GM06990 (cell line): Measurements from ENCODE around the gene DFFB.

Experiments used
- DNase-seq: peaks from one replicate; pipeline ENCODE4 v3.0.0-alpha.2; 2011; ENCODE audit not compliant: insufficient read length; ENCODE audit errors: extremely low read depth
- H3K27me3 ChIP-seq: replicated peaks from 2 replicates; pipeline ENCODE4 v1.6.0; 2011; ENCODE audit warnings: low read length; ENCODE audit not compliant: control insufficient read depth, insufficient read depth
- H3K36me3 ChIP-seq: 2 replicates; pipeline ENCODE4 v1.5.1; 2011; ENCODE audit warnings: low read length; ENCODE audit not compliant: control insufficient read depth, insufficient read depth
- H3K4me3 ChIP-seq: replicated peaks from 2 replicates; pipeline ENCODE4 v1.5.1; 2011; ENCODE audit warnings: low read depth, mild to moderate bottlenecking, control low read depth, low read length
- CTCF ChIP-seq: IDR thresholded peaks from 2 replicates; pipeline ENCODE4 v1.5.1; 2011; ENCODE audit warnings: low read length, control low read depth, mild to moderate bottlenecking, inconsistent platforms; ENCODE audit not compliant: insufficient read depth, poor library complexity, severe bottlenecking

The DFFB gene

GRCh38 chr1:3814771-3815561, 42.3 kb upstream of the DFFB start:
- no peak for TF ChIP-seq CTCF
- H3K4me3 ChIP-seq, result no peak overlapping the region
- no peaks in the 10 kb centered on the region for H3K27me3 ChIP-seq
- H3K36me3 ChIP-seq, result peaks cover 3% of the 10 kb centered on the region
- no peak for DNase-seq

- no peak for DNase-seq
- TF ChIP-seq CTCF, result no peak
- Histone ChIP-seq H3K36me3 (peaks cover 10% of the 10 kb centered on the region), H3K27me3 (no peaks in the 10 kb centered on the region), H3K4me3 (no peak overlapping the region)
Observed at GRCh38 chr1:3816331-3817137, 40.7 kb upstream of the DFFB start.

GRCh38 chr1:3817138-3817740, 40.0 kb upstream of the DFFB start:
- TF ChIP-seq CTCF, result no peak
- no peak overlapping the region for H3K4me3 ChIP-seq
- no peak for DNase-seq
- peaks cover 10% of the 10 kb centered on the region for H3K36me3 ChIP-seq
- H3K27me3 ChIP-seq, result no peaks in the 10 kb centered on the region

- no peak for TF ChIP-seq CTCF
- DNase-seq, result no peak
- Histone ChIP-seq H3K4me3 (no peak overlapping the region), H3K36me3 (peaks cover 14% of the 10 kb centered on the region), H3K27me3 (no peaks in the 10 kb centered on the region)
Observed at GRCh38 chr1:3817821-3818597, 39.3 kb upstream of the DFFB start.

- no peak for DNase-seq
- Histone ChIP-seq H3K4me3 (no peak overlapping the region), H3K27me3 (no peaks in the 10 kb centered on the region), H3K36me3 (peaks cover 16% of the 10 kb centered on the region)
- no peak for TF ChIP-seq CTCF
Observed at GRCh38 chr1:3819771-3820200, 37.5 kb upstream of the DFFB start.
